Hindlimb muscle (tissue), 1 donor: ENCODE results near the gene ZRANB1. TPM values are rescaled to one million over a fixed set of nuclear protein-coding genes. Genes with fewer than 3 reads are reported as not detected.
A peak's percentile ranks its signal among the peaks of the same experiment; 100 is the strongest.
"Not testable (repeated sequence)": the region's sequence is repeated elsewhere in the genome, so short reads cannot be mapped to it uniquely, and the experiment has no call there.

Source experiments
- DNase-seq: peaks from one replicate; pipeline ENCODE4 v3.0.0-alpha.2; 2013
- polyA plus RNA-seq: library from polyadenylated mRNA; unstranded; fragments of 120-200 nt; gene quantifications from one replicate; pipeline ENCODE4 v1.2.1, GENCODE V29; 2013; ENCODE audit not compliant: insufficient read length

Gene ZRANB1
- polyA plus RNA-seq, result 18.3 TPM

DNA sequence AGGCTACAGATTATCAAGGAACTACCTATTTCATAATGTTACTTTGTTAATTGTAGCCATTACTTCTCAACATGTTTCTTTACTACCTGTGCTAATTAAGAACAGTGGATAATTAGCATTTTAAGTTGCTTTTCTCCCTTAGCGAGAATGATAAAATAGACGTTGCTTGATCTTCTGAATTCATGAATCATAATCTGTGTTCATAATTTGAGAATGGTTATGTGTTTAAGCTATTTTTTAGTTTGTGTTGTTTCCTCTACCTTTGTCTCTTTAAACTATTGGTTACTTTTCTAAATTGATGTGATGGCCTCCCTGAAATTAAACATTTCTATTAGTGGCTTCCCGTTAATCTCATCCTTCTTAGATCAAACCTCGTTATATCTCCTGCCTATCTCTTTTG, at the start of gene ZRANB1:
ZRANB1 (plus strand) TSS at position 301 of the 400 bp plus-strand sequence. CDS start 371 bp downstream, outside the sequence.
- DNase-seq, result no peak

DNA sequence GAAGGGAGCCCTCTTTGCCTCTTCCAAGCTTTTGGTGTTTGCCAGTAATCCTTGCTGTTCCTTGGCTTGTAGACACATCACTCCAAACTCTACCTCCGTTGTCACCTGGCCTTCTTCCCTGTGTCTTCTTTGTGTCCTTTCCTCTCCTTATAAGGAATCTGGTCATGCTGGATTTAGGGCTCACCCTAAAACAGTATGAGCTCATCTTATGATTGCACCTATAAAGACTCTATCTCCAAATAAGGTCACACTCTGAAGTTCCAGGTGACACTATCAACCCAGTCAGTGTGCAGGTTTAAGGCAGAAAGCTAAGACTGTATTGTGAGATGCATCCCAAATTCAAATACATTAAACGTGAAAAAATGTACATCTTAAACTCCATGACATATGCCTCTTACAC, 49.0 kb upstream of the ZRANB1 start:
- DNase-seq, result no peak

GRCh38 chr10:124894569-124895215, 47.2 kb upstream of the ZRANB1 start:
- no peak for DNase-seq

DNA sequence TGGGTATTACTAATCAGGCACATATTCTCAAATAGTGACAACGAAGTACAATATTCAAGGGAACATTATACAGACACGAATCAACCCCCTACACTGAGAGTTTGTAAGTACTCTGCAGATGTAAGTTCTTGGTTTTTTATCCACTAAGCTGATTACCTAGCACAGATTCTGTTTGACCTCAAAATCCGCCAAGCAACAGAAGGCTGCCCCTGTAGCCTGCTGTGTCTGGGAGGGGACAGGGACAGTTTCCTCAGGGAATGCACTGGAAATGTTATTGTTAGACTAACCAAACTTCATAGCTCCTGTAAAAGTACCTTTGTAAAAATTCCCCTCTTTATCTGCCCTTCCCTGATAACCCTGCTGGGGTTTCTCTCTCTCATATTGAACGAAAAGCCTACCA, 45.2 kb upstream of the ZRANB1 start:
- DNase-seq, result no peak

GRCh38 chr10:124898471-124898870, 43.5 kb upstream of the ZRANB1 start:
- DNase-seq, result no peak

- DNase-seq, result no peak
Observed at GRCh38 chr10:124899151-124899550, 42.8 kb upstream of the ZRANB1 start.

DNA sequence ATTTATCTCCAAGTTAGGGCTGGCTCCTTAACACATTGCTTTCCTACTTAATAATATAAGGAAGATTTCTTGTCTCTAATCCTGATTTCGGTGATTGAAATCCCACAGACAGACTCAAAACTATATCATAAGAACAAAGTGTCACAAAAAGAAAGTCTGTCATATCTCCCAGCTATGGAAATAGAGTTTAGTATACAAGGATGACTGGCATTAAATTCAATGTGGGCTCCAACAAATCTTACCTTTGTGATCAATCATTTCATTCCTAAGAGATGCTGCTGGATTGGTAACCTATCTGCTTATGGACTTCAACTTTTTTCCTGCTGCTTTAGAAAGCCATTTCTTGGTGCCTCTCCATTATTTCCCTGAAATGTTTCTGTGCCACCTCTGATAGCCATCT, 39.5 kb upstream of the ZRANB1 start:
- DNase-seq, result no peak

DNA sequence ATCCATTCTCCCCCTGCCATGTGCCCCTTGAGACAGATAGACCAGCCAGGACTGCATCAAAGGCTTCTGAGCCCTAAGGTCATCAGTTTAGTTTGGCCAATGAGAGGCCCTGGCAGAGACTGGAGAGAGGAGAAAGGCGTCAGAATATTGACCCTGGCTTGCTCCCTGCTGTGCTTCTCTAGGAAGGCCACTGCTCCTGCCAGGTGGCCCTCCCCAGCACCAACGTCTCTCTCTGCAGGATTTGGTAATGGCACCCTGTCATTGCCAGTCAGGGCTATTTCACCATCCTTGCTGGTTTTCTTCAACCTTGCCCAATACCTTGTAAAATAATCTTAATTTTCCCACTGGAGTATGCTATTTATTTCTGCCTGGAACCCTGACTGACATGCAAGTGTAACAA, 38.8 kb upstream of the ZRANB1 start:
- DNase-seq, result no peak

DNA sequence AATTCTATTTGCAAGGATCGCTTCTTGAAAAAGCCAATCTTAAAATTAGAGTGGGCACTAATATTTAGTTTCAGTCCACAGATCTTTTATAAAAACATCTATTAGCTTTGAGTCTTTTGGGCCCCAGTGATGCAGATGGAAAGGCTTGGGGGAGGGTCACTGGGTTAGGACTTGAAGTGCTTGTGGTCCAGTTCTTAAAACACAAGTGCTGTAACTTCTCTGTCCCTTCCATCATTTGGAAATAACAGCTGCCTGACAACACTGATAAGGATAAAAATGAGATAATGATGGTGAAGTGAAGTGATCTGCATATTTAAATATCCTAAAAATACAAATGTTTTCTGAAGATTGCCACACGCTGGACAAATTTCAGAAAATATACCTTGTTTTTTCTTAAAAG, 37.1 kb upstream of the ZRANB1 start:
- no peak for DNase-seq

GRCh38 chr10:124906551-124907001, 35.3 kb upstream of the ZRANB1 start:
- DNase-seq, result no peak

DNA sequence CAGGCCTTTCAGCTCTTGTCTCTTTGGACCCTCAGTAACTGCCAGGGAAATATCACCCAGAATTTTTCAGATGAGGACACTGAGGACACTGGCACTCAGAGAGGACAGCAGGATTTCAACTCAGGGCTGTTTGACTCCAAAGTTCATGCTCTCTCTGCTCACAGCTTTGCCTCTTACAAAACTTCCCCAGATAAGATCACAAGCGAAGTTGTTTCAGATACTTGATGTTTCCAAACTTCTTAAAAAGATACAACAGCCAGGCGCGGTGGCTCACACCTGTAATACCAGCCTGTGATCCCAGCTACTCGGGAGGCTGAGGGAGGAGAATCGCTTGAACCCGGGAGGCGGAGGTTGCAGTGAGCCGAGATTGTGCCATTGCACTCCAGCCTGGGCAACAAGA, 32.4 kb upstream of the ZRANB1 start:
- DNase-seq, result no peak

DNA sequence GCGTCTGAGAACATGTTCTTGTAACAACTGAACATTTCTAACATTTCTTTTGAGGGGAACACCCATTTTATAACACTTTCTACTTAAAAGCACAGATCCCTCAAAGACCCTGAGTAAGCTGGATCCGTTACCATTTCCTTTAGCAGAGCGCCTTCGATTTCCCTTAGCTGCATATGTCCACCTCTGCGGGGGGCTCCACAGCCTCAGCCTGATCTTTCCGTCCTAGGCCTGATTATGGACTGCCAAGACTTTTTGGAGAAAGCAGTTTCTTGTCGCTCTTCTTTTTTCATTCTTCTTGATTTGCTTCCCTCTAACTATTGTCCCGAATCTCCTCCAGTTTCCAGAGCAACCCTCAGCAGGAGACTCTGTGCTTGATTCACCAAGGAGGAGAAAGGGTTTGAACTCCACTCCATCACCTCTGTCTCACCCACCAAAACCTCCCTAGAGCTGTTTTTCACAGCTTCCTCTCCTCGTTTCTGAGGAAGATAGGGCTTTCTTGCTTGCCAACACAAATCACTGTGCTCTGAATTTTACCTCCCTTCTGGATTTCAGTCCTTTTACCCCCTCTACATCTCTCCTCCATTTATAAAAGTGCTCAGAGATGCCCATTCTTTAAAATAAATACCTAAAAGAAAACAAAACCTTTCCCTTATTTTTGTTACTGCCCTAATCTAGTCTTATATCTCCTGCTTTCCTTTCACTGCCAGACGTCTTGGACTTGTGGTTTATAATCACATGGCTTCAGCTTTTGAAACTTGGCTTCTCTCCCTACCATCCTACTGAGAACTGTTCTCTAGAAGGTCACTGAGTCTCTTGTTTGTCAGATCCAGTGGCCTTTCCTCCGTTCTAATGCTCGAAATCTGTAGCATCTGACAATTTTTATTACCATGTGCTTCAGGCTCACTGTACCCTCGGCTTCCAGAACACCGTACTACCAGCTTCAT, 30.5 kb upstream of the ZRANB1 start:
- no peak for DNase-seq

- DNase-seq, result no peak
Observed at GRCh38 chr10:124912101-124912886, 29.6 kb upstream of the ZRANB1 start.

DNA sequence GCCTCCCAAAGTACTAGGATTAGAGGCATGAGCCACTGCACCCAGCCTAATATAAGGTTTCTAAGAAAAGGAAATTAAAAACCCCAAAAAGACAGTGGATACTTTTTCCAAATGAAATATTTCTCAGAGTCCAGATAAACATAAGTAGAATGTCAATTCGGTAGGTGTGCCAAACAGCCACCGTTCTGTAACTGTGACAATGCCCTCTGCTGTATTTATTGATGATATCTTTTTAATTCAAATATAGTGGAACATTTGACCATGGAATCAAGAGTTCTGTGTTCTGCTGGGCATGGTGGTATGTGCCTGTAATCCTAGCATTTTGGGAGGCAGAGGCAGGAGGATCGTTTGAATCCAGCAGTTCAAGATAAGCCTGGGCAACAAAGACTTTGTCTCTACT, 28.8 kb upstream of the ZRANB1 start:
- no peak for DNase-seq

- DNase-seq, result not testable (repeated sequence)
Observed at GRCh38 chr10:124914398-124914797, 27.5 kb upstream of the ZRANB1 start.

GRCh38 chr10:124916098-124916584, 25.8 kb upstream of the ZRANB1 start:
- no peak for DNase-seq

GRCh38 chr10:124916585-124917427, 25.1 kb upstream of the ZRANB1 start:
- peak; percentile 97 for DNase-seq

- DNase-seq, result peak; percentile 78
Observed at GRCh38 chr10:124917428-124918190, 24.3 kb upstream of the ZRANB1 start.

GRCh38 chr10:124918191-124918830, 23.6 kb upstream of the ZRANB1 start:
- no peak for DNase-seq

GRCh38 chr10:124918906-124919305, 23.0 kb upstream of the ZRANB1 start:
- no peak for DNase-seq
